ENCODE data around the gene ZNF699.
"Not testable (repeated sequence)": the region's sequence is repeated elsewhere in the genome, so short reads cannot be mapped to it uniquely, and the experiment has no call there.

ZNF699 gene

GRCh38 chr19:9309139-9309973, at the start of gene ZNF699:
TSS of gene ZNF699 (minus strand) at chr19:9309838. CDS start at chr19:9305119, 4,719 bp downstream.
- Histone ChIP-seq H3K27me3 (ENCODE audit: insufficient read depth, low read length) (no peaks in the 10 kb centered on the region), H2AFZ (ENCODE audit: low read depth, low read length) (peak within 1 kb of the TSS; percentile 97), H3K36me3 (ENCODE audit: insufficient read depth, low read length) (no peaks in the 10 kb centered on the region), H3K4me1 (ENCODE audit: insufficient read depth, low read length) (peaks cover 4% of the 10 kb centered on the region), H3K4me3 (ENCODE audit: low read length) (peak within 1 kb of the TSS; percentile 97), H3K9me3 (ENCODE audit: low read length) (peaks cover 6% of the 10 kb centered on the region)

GRCh38 chr19:9354651-9355050, 45.0 kb upstream of the ZNF699 start:
- H3K36me3 ChIP-seq (ENCODE audit: insufficient read depth, low read length): peaks cover 5% of the 10 kb centered on the region
- H3K9me3 ChIP-seq (ENCODE audit: low read length): peaks cover 38% of the 10 kb centered on the region
- no peak overlapping the region for H2AFZ ChIP-seq (ENCODE audit: low read depth, low read length)
- no peak overlapping the region for H3K4me3 ChIP-seq (ENCODE audit: low read length)
- no peaks in the 10 kb centered on the region for H3K4me1 ChIP-seq (ENCODE audit: insufficient read depth, low read length)
- H3K27me3 ChIP-seq (ENCODE audit: insufficient read depth, low read length): no peaks in the 10 kb centered on the region

- H3K27me3 ChIP-seq (ENCODE audit: insufficient read depth, low read length): no peaks in the 10 kb centered on the region
- no peak overlapping the region for H3K4me3 ChIP-seq (ENCODE audit: low read length)
- no peak overlapping the region for H2AFZ ChIP-seq (ENCODE audit: low read depth, low read length)
- no peaks in the 10 kb centered on the region for H3K4me1 ChIP-seq (ENCODE audit: insufficient read depth, low read length)
- H3K36me3 ChIP-seq (ENCODE audit: insufficient read depth, low read length): peaks cover 4% of the 10 kb centered on the region
- peaks cover 41% of the 10 kb centered on the region for H3K9me3 ChIP-seq (ENCODE audit: low read length)
Measured at GRCh38 chr19:9353011-9353410, 43.4 kb upstream of the ZNF699 start.

- Histone ChIP-seq H3K4me3 (ENCODE audit: low read length) (no peak overlapping the region), H3K36me3 (ENCODE audit: insufficient read depth, low read length) (peaks cover 1% of the 10 kb centered on the region), H3K4me1 (ENCODE audit: insufficient read depth, low read length) (no peaks in the 10 kb centered on the region), H3K27me3 (ENCODE audit: insufficient read depth, low read length) (no peaks in the 10 kb centered on the region), H2AFZ (ENCODE audit: low read depth, low read length) (no peak overlapping the region), H3K9me3 (ENCODE audit: low read length) (peaks cover 40% of the 10 kb centered on the region)
Measured at GRCh38 chr19:9352505-9352904, 42.9 kb upstream of the ZNF699 start.

- Histone ChIP-seq H2AFZ (ENCODE audit: low read depth, low read length) (no peak overlapping the region), H3K27me3 (ENCODE audit: insufficient read depth, low read length) (no peaks in the 10 kb centered on the region), H3K4me1 (ENCODE audit: insufficient read depth, low read length) (no peaks in the 10 kb centered on the region), H3K36me3 (ENCODE audit: insufficient read depth, low read length) (peaks cover 3% of the 10 kb centered on the region), H3K4me3 (ENCODE audit: low read length) (no peak overlapping the region), H3K9me3 (ENCODE audit: low read length) (peaks cover 39% of the 10 kb centered on the region)
Measured at GRCh38 chr19:9348671-9349070, 39.0 kb upstream of the ZNF699 start.

GRCh38 chr19:9348253-9348652, 38.6 kb upstream of the ZNF699 start:
- H2AFZ ChIP-seq (ENCODE audit: low read depth, low read length): no peak overlapping the region
- H3K4me1 ChIP-seq (ENCODE audit: insufficient read depth, low read length): no peaks in the 10 kb centered on the region
- peaks cover 44% of the 10 kb centered on the region for H3K9me3 ChIP-seq (ENCODE audit: low read length)
- no peak overlapping the region for H3K4me3 ChIP-seq (ENCODE audit: low read length)
- H3K27me3 ChIP-seq (ENCODE audit: insufficient read depth, low read length): no peaks in the 10 kb centered on the region
- H3K36me3 ChIP-seq (ENCODE audit: insufficient read depth, low read length): peaks cover 7% of the 10 kb centered on the region

- Histone ChIP-seq H3K9me3 (ENCODE audit: low read length) (peaks cover 59% of the 10 kb centered on the region), H3K4me3 (ENCODE audit: low read length) (no peak overlapping the region), H3K4me1 (ENCODE audit: insufficient read depth, low read length) (no peaks in the 10 kb centered on the region), H3K36me3 (ENCODE audit: insufficient read depth, low read length) (peaks cover 28% of the 10 kb centered on the region), H3K27me3 (ENCODE audit: insufficient read depth, low read length) (no peaks in the 10 kb centered on the region), H2AFZ (ENCODE audit: low read depth, low read length) (no peak overlapping the region)
Measured at GRCh38 chr19:9345005-9345404, 35.4 kb upstream of the ZNF699 start.

GRCh38 chr19:9342610-9343304, 33.1 kb upstream of the ZNF699 start:
- Histone ChIP-seq H3K27me3 (ENCODE audit: insufficient read depth, low read length) (no peaks in the 10 kb centered on the region), H3K4me3 (ENCODE audit: low read length) (no peak overlapping the region), H3K4me1 (ENCODE audit: insufficient read depth, low read length) (no peaks in the 10 kb centered on the region), H2AFZ (ENCODE audit: low read depth, low read length) (no peak overlapping the region), H3K36me3 (ENCODE audit: insufficient read depth, low read length) (peaks cover 39% of the 10 kb centered on the region), H3K9me3 (ENCODE audit: low read length) (peaks cover 60% of the 10 kb centered on the region)

GRCh38 chr19:9329999-9330398, 20.4 kb upstream of the ZNF699 start:
- Histone ChIP-seq H3K9me3 (ENCODE audit: low read length) (peaks cover 31% of the 10 kb centered on the region), H2AFZ (ENCODE audit: low read depth, low read length) (no peak overlapping the region), H3K27me3 (ENCODE audit: insufficient read depth, low read length) (no peaks in the 10 kb centered on the region), H3K4me3 (ENCODE audit: low read length) (no peak overlapping the region), H3K4me1 (ENCODE audit: insufficient read depth, low read length) (no peaks in the 10 kb centered on the region), H3K36me3 (ENCODE audit: insufficient read depth, low read length) (peaks cover 11% of the 10 kb centered on the region)

GRCh38 chr19:9324584-9324962, 14.9 kb upstream of the ZNF699 start:
- Histone ChIP-seq H3K36me3 (ENCODE audit: insufficient read depth, low read length) (peaks cover 3% of the 10 kb centered on the region), H3K4me3 (ENCODE audit: low read length) (peak overlapping the region; percentile 54), H2AFZ (ENCODE audit: low read depth, low read length) (peak overlapping the region; percentile 90), H3K9me3 (ENCODE audit: low read length) (peaks cover 16% of the 10 kb centered on the region), H3K4me1 (ENCODE audit: insufficient read depth, low read length) (no peaks in the 10 kb centered on the region), H3K27me3 (ENCODE audit: insufficient read depth, low read length) (no peaks in the 10 kb centered on the region)

- peak within 1 kb of the TSS; percentile 54 for H3K4me3 ChIP-seq (ENCODE audit: low read length)
- no peaks in the 10 kb centered on the region for H3K4me1 ChIP-seq (ENCODE audit: insufficient read depth, low read length)
- peaks cover 3% of the 10 kb centered on the region for H3K36me3 ChIP-seq (ENCODE audit: insufficient read depth, low read length)
- peaks cover 16% of the 10 kb centered on the region for H3K9me3 ChIP-seq (ENCODE audit: low read length)
- peak within 1 kb of the TSS; percentile 90 for H2AFZ ChIP-seq (ENCODE audit: low read depth, low read length)
- H3K27me3 ChIP-seq (ENCODE audit: insufficient read depth, low read length): no peaks in the 10 kb centered on the region
Measured at GRCh38 chr19:9323919-9324583, 14.4 kb upstream of the ZNF699 start, which contains the start of gene ZNF559. TSS of gene ZNF559 (plus strand) at chr19:9324179. CDS start at chr19:9338550, 14,371 bp downstream.

- no peaks in the 10 kb centered on the region for H3K4me1 ChIP-seq (ENCODE audit: insufficient read depth, low read length)
- peaks cover 2% of the 10 kb centered on the region for H3K36me3 ChIP-seq (ENCODE audit: insufficient read depth, low read length)
- peak overlapping the region; percentile 90 for H2AFZ ChIP-seq (ENCODE audit: low read depth, low read length)
- peak overlapping the region; percentile 54 for H3K4me3 ChIP-seq (ENCODE audit: low read length)
- H3K27me3 ChIP-seq (ENCODE audit: insufficient read depth, low read length): no peaks in the 10 kb centered on the region
- peaks cover 12% of the 10 kb centered on the region for H3K9me3 ChIP-seq (ENCODE audit: low read length)
Measured at GRCh38 chr19:9323557-9323918, 13.9 kb upstream of the ZNF699 start.

- not testable (repeated sequence) for H3K27me3 ChIP-seq (ENCODE audit: insufficient read depth, low read length); H3K4me1 ChIP-seq (ENCODE audit: insufficient read depth, low read length); H3K9me3 ChIP-seq (ENCODE audit: low read length); H3K36me3 ChIP-seq (ENCODE audit: insufficient read depth, low read length); H3K4me3 ChIP-seq (ENCODE audit: low read length); H2AFZ ChIP-seq (ENCODE audit: low read depth, low read length)
Measured at GRCh38 chr19:9322201-9322600, 12.6 kb upstream of the ZNF699 start.

Measured in neuron (in vitro differentiated cells).